Left ventricle myocardium inferior (tissue), 1 donor: ENCODE results near the gene FAM13B. TPM values are rescaled to one million over a fixed set of nuclear protein-coding genes. Genes with fewer than 3 reads are reported as not detected.

ENCODE experiments used
- DNase-seq: peaks from one replicate; pipeline ENCODE4 v3.0.0-alpha.2; 2020
- H3K27ac ChIP-seq: fragments of 200-600 bp; replicated peaks from 2 replicates; pipeline ENCODE4 v1.8.0; 2021
- H3K27me3 ChIP-seq: fragments of 200-600 bp; 2 replicates; pipeline ENCODE4 v1.8.0; 2021; ENCODE audit warnings: low read depth
- H3K36me3 ChIP-seq: fragments of 200-600 bp; 2 replicates; pipeline ENCODE4 v1.8.0; 2021
- H3K4me1 ChIP-seq: fragments of 200-600 bp; 2 replicates; pipeline ENCODE4 v1.8.0; 2021
- H3K4me3 ChIP-seq: fragments of 200-600 bp; 2 replicates; pipeline ENCODE4 v1.8.0; 2021; ENCODE audit warnings: mild to moderate bottlenecking, moderate library complexity
- H3K9me3 ChIP-seq: fragments of 200-600 bp; replicated peaks from 2 replicates; pipeline ENCODE4 v1.8.0; 2021
- CTCF ChIP-seq: fragments of 200-600 bp; IDR thresholded peaks from 2 replicates; pipeline ENCODE4 v1.8.0; 2021; ENCODE audit warnings: antibody characterized with exemption, mild to moderate bottlenecking, borderline replicate concordance
- intact Hi-C: fragments of 100-400 bp; cut with micrococcal nuclease; formaldehyde crosslinking; loops from one replicate; pipeline ENCODE4 v1.11.0; 2022
- total RNA-seq: library from RNA; stranded (reverse); fragmentation: NEBNext Ultra II Directional; extraction: Animal tissue kit (Norgen Biotek cat#: 25700); gene quantifications from one replicate; pipeline ENCODE4 v1.2.1, GENCODE V29; 2021
- donor health status: DM: no; HTN: yes; CAD: no; lungs with severe emphysema.

The FAM13B gene
- total RNA-seq, 1 donor from 2014 or later: 22.1 TPM

- DNase-seq: no peak
- Histone ChIP-seq H3K4me1 (peaks cover 85% of the 10 kb centered on the region), H3K4me3 (no peak overlapping the region), H3K36me3 (peaks cover 7% of the 10 kb centered on the region), H3K27ac (no peak overlapping the region), H3K9me3 (no peaks in the 10 kb centered on the region), H3K27me3 (no peaks in the 10 kb centered on the region)
- intact Hi-C loops: no loop called here
- no peak for TF ChIP-seq CTCF
These were observed 7.6 kb downstream of the FAM13B start for GRCh38 chr5:138025285-138025684.

GRCh38 chr5:138024117-138024516, 8.8 kb downstream of the FAM13B start:
- Histone ChIP-seq H3K4me3 (no peak overlapping the region), H3K9me3 (no peaks in the 10 kb centered on the region), H3K4me1 (peaks cover 75% of the 10 kb centered on the region), H3K27ac (no peak overlapping the region), H3K27me3 (no peaks in the 10 kb centered on the region), H3K36me3 (peaks cover 19% of the 10 kb centered on the region)
- intact Hi-C loops: no loop called here
- no peak for DNase-seq
- TF ChIP-seq CTCF: no peak

GRCh38 chr5:138022912-138023311, 10.0 kb downstream of the FAM13B start:
- H3K4me1 ChIP-seq: peaks cover 73% of the 10 kb centered on the region

GRCh38 chr5:138021771-138022170, 11.1 kb downstream of the FAM13B start:
- Histone ChIP-seq H3K9me3 (no peaks in the 10 kb centered on the region), H3K36me3 (peaks cover 41% of the 10 kb centered on the region), H3K4me1 (peaks cover 65% of the 10 kb centered on the region), H3K27ac (no peak overlapping the region), H3K27me3 (no peaks in the 10 kb centered on the region), H3K4me3 (no peak overlapping the region)
- intact Hi-C loops: no loop called here
- no peak for TF ChIP-seq CTCF
- DNase-seq: no peak

More at GRCh38 chr5:138022912-138023311, 10.0 kb downstream of the FAM13B start:
- intact Hi-C loops: no loop called here
- H3K27ac ChIP-seq: no peak overlapping the region
- TF ChIP-seq CTCF: no peak
- H3K27me3 ChIP-seq: no peaks in the 10 kb centered on the region
- no peak overlapping the region for H3K4me3 ChIP-seq
- no peak for DNase-seq
- H3K36me3 ChIP-seq: peaks cover 31% of the 10 kb centered on the region
- H3K9me3 ChIP-seq: no peaks in the 10 kb centered on the region

GRCh38 chr5:138018849-138019248, 14.0 kb downstream of the FAM13B start:
- Histone ChIP-seq H3K36me3 (peaks cover 52% of the 10 kb centered on the region), H3K27me3 (no peaks in the 10 kb centered on the region), H3K27ac (no peak overlapping the region), H3K4me1 (peaks cover 44% of the 10 kb centered on the region), H3K9me3 (no peaks in the 10 kb centered on the region), H3K4me3 (no peak overlapping the region)
- intact Hi-C loops: no loop called here
- TF ChIP-seq CTCF: no peak
- DNase-seq: no peak

- Histone ChIP-seq H3K27ac (no peak overlapping the region), H3K4me3 (no peak overlapping the region), H3K9me3 (no peaks in the 10 kb centered on the region), H3K27me3 (no peaks in the 10 kb centered on the region), H3K4me1 (peaks cover 20% of the 10 kb centered on the region), H3K36me3 (peaks cover 60% of the 10 kb centered on the region)
- no peak for TF ChIP-seq CTCF
- no peak for DNase-seq
- intact Hi-C loops: no loop called here
These were observed 17.0 kb downstream of the FAM13B start for GRCh38 chr5:138015916-138016315.
